Ascending aorta (tissue), 2 donors: ENCODE results near the gene TANGO2. TPM values are rescaled to one million over a fixed set of nuclear protein-coding genes. Genes with fewer than 3 reads are reported as not detected.

ENCODE experiments used
- DNase-seq, 2 donors: peaks; one replicate each; pipeline ENCODE4 v3.0.0-alpha.2; 2019; ENCODE audit warnings: low spot score in 2 of 2
- H3K27ac ChIP-seq, 2 donors: fragments of 200-600 bp; sonication (generic); one replicate each; pipeline ENCODE4 v1.5.1; 2016 to 2017; ENCODE audit warnings: mild to moderate bottlenecking in 1 of 2
- H3K27me3 ChIP-seq: fragments of 200-600 bp; sonication (generic); one replicate; pipeline ENCODE4 v1.5.1; 2017
- H3K36me3 ChIP-seq, 2 donors: fragments of 200-600 bp; sonication (generic); one replicate each; pipeline ENCODE4 v1.5.1; 2016
- H3K4me1 ChIP-seq, 2 donors: fragments of 200-600 bp; sonication (generic); one replicate each; pipeline ENCODE4 v1.5.1; 2016 to 2017; ENCODE audit warnings: mild to moderate bottlenecking in 1 of 2
- H3K4me3 ChIP-seq, 2 donors: fragments of 200-600 bp; sonication (generic); one replicate each; pipeline ENCODE4 v1.5.1; 2016 to 2017; ENCODE audit warnings: mild to moderate bottlenecking in 1 of 2
- H3K9me3 ChIP-seq, 2 donors: fragments of 200-600 bp; sonication (generic); one replicate each; pipeline ENCODE4 v1.5.1; 2016
- CTCF ChIP-seq, 3 experiments: fragments of 200-600 bp in 2 of 3; fragments of 450-650 bp in 1 of 3; sonication (generic) in 2 of 3; IDR thresholded peaks; one replicate each; pipeline ENCODE4 v1.5.1; 2016 to 2019; ENCODE audit warnings: antibody characterized with exemption in 3 of 3, mild to moderate bottlenecking in 1 of 3, moderate library complexity in 1 of 3
- intact Hi-C: fragments of 100-400 bp; cut with DNase I; formaldehyde crosslinking; loops from one replicate; pipeline ENCODE4 v1.15.1; 2023
- total RNA-seq: library from RNA; depleted of rRNA; stranded (reverse); fragments of >200 nt; gene quantifications from one replicate; pipeline ENCODE4 v1.1.0, GENCODE V29; 2016

Gene TANGO2
- total RNA-seq, 1 donor from 2014 or later, result 26.3 TPM

DNA sequence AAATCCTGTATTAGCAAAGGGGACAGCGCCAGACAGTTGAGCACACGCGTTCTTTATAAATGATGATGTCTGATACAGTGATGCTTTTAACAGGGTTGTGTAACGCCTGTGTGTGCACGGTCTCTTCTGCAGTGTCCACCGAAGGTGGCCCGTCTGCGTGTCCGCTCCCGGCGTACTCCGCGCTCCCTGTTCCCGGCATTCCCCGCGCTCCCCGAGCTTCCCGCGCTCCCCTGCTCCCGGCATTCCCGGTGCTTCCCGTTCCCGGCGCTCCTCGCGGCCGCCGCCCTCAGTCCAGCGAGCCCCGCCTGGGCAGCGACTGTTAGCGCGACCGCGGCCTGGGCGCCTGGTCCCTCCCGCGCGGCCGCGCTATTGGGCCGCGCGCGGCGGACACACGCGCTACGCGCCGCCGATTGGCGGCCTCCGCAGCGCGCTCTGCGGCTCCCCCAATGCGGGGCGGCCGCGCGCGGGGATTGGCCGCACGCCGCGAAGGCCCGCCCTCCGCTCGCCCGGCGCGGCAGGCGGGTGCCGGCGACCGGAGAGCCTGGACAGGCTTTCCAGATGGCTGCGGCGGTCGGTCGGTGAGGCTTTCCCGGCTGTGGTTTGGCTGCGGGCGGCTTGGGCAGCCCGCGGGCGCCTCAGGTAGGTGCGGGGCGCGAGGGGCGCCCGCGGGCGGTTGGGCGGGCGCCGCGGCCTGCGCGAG, 59.0 kb downstream of the TANGO2 start, which contains the start of gene DGCR8:
TSS of gene DGCR8 (plus strand) at position 497 of the 700 bp plus-strand sequence. CDS start 5,723 bp downstream, outside the sequence.
- Histone ChIP-seq H3K27ac (peak within 1 kb of the TSS; percentile 82 to 89), H3K9me3 (no peaks in the 10 kb centered on the region), H3K36me3 (no peaks in the 10 kb centered on the region), H3K4me1 (peaks cover 12 to 28% of the 10 kb centered on the region in 2 donors), H3K4me3 (peak within 1 kb of the TSS; percentile 80 to 83), H3K27me3 (no peaks in the 10 kb centered on the region)
- DNase-seq, result peak; percentile 50 to 95
- no peak for TF ChIP-seq CTCF (IDR thresholded peaks at IDR 0.05)
- intact Hi-C loops, result loop anchor here (1.0 kb wide), 2 partner anchors 37 to 59 kb away; partner anchors contain the start of genes TANGO2 and TRMT2A

- peak; percentile 37 to 81 for DNase-seq
- no peaks in the 10 kb centered on the region for H3K9me3 ChIP-seq
- peak overlapping the region; percentile 82 to 89 for H3K27ac ChIP-seq
- peak overlapping the region; percentile 80 to 83 for H3K4me3 ChIP-seq
- intact Hi-C loops, result loop anchor here (1.0 kb wide), 2 partner anchors 37 to 59 kb away; partner anchors contain the start of genes TANGO2 and TRMT2A
- H3K27me3 ChIP-seq, result no peaks in the 10 kb centered on the region
- TF ChIP-seq CTCF (IDR thresholded peaks at IDR 0.05), result no peak
- peaks cover 12 to 28% of the 10 kb centered on the region in 2 donors for H3K4me1 ChIP-seq
- no peaks in the 10 kb centered on the region for H3K36me3 ChIP-seq
Observed at GRCh38 chr22:20080445-20080775, 59.5 kb downstream of the TANGO2 start.

DNA sequence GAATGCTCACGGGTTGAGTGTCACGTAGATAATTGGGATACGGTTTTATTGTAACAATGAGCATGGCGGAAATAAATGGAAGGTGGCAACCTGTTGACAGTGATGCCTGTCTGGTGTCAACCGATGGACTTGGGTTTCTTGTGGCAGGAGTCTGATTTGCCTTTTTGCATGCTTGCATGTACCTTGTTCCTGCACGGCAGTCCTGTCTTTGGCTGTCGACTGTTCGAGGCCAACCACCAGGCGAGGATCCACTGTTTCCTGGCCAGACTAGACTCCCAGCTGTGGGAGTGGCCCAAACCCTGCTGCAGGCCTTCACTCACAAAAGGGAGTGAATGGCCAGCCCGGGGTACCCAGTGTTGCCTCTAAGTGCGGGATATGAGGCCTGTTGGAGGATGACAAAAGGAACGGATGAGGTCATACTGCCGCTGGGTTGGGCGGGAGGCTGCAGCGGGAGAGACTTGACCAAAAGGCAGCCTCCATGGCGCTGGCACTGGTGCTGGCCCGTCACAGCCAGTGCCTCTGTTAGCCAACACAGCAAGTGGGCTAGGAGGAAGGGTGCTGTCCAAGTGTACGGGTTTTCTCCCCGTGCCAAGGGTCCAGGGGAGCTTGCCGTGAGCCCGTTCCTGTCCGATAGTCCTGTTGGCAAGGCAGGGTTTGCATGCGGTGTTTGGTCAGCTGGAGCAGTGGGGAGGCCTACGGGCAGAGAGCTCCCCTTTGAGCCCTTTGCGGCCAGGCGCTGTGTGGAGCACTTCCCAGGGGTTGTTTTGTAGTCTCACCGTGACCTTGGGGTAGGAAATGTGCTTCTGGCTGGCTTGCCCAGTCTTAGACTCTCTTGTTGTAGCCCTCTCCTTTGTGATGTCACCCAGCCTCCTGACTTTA, 60.1 kb downstream of the TANGO2 start:
- Histone ChIP-seq H3K36me3 (peaks cover 4 to 5% of the 10 kb centered on the region in 2 donors), H3K27ac (peak overlapping the region; percentile 82 to 89), H3K4me1 (peaks cover 12 to 28% of the 10 kb centered on the region in 2 donors), H3K4me3 (peak overlapping the region; percentile 80 to 83), H3K27me3 (no peaks in the 10 kb centered on the region), H3K9me3 (no peaks in the 10 kb centered on the region)
- intact Hi-C loops, result loop anchor here (1.0 kb wide), 2 partner anchors 36 to 60 kb away; partner anchors contain the start of genes TANGO2 and TRMT2A
- peak in 1 of 2 donors; percentile 76 for DNase-seq
- TF ChIP-seq CTCF (IDR thresholded peaks at IDR 0.05), result no peak

DNA sequence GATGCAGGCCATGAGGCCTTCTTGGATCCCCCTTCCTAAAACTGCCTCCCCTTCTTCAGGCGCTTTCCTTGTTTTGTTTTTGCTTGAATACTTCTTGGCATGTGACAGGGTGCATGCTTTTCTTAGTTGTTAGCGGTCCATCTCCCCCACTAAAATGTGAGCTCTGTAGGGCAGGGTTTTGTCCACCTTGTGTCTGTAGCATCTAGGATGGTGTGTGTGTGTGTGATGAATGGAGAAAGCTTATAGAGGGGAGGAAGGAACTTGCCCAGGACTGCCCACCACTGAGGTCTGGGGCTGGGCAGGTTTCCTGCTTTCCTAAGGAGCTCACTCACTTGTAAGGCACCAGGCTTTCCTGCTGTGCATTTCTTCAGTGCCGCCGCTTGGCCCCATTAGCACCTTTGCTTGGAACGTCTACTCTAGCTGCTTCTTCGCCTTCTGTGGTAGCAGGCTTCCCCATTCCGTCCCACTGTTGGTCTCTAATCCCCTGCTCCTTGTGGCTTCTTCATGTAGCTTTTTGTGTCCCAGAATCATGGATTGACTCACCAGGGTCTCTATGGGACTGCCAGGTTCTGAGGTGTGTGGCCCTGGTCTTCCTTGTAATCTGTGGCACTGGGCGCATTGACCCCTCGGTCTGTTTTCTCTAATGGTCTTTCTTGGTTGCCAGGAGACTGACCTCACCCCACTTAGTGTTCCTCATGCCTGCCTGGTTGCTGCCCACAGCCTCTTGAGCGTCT, 62.4 kb downstream of the TANGO2 start:
- Histone ChIP-seq H3K4me1 (peaks cover 12 to 28% of the 10 kb centered on the region in 2 donors), H3K4me3 (no peak overlapping the region), H3K9me3 (no peaks in the 10 kb centered on the region), H3K27me3 (no peaks in the 10 kb centered on the region), H3K36me3 (peaks cover 27 to 28% of the 10 kb centered on the region in 2 donors), H3K27ac (no peak overlapping the region)
- TF ChIP-seq CTCF (IDR thresholded peaks at IDR 0.05), result no peak
- intact Hi-C loops, result no loop called here
- no peak for DNase-seq

DNA sequence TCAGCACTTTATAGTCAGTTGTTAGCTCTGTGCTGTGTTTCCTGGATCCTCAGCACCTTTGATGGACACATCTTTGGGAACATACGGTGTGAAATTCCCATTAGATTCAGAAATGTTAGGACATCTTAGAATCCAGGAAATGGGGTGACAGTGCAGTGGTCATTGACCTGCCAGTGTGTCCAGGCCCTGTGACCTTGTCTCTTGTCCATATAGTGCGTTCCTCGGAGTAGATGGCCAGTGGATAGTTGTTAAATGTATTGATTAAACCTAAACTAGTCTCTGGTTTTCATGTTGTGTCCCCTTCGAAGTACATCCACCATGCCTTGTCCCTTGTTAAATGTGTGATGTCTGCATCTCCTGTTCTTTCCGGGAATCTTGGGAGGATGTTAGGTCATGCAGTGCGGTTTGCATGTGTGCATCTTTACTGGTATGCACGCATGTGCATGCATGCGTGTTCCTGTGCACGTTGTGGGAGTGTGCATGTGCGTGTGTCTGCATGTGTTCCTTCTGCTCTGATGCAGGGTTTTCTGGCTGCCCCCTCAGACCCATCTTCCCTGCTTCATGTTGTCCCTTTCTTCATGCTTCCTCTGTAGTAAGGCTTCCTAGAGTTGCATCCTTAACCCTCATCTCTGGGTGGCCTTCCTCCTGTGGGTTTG, 63.1 kb downstream of the TANGO2 start:
- H3K4me3 ChIP-seq, result no peak overlapping the region
- intact Hi-C loops, result no loop called here
- no peak for TF ChIP-seq CTCF (IDR thresholded peaks at IDR 0.05)
- peaks cover 12 to 28% of the 10 kb centered on the region in 2 donors for H3K4me1 ChIP-seq
- H3K36me3 ChIP-seq, result peaks cover 34 to 35% of the 10 kb centered on the region in 2 donors
- no peak overlapping the region for H3K27ac ChIP-seq
- no peak for DNase-seq
- no peaks in the 10 kb centered on the region for H3K27me3 ChIP-seq
- H3K9me3 ChIP-seq, result no peaks in the 10 kb centered on the region
